Limb (tissue), 2 donors: ENCODE measurements around the gene WASF3.
A peak's percentile ranks its signal among the peaks of the same experiment; 100 is the strongest.

Source experiments
- DNase-seq, 2 donors: peaks; one replicate each; pipeline ENCODE4 v3.0.0-alpha.2; 2016; ENCODE audit errors: extremely low spot score in 2 of 2

WASF3 gene

GRCh38 chr13:26541678-26542568, 15.6 kb upstream of the WASF3 start:
- DNase-seq = no peak

GRCh38 chr13:26544707-26545106, 12.8 kb upstream of the WASF3 start:
- no peak for DNase-seq

GRCh38 chr13:26548205-26548765, 9.2 kb upstream of the WASF3 start:
- DNase-seq = no peak

GRCh38 chr13:26549713-26550112, 7.8 kb upstream of the WASF3 start:
- no peak for DNase-seq

- no peak for DNase-seq
Observed at GRCh38 chr13:26551255-26551860, 6.1 kb upstream of the WASF3 start.

- DNase-seq = no peak
Observed at GRCh38 chr13:26555413-26555812, 2.1 kb upstream of the WASF3 start.

GRCh38 chr13:26557051-26557392, 461 bp upstream of the WASF3 start:
- no peak for DNase-seq

GRCh38 chr13:26558074-26558805, 757 bp downstream of the WASF3 start:
- DNase-seq = peak in 1 of 2 donors; percentile 67

- no peak for DNase-seq
Observed at GRCh38 chr13:26558987-26559386, 1.5 kb downstream of the WASF3 start.

- no peak for DNase-seq
Observed at GRCh38 chr13:26560456-26560855, 3.0 kb downstream of the WASF3 start.

GRCh38 chr13:26561067-26561466, 3.6 kb downstream of the WASF3 start:
- DNase-seq = no peak

- no peak for DNase-seq
Observed at GRCh38 chr13:26561651-26562511, 4.4 kb downstream of the WASF3 start.

GRCh38 chr13:26562512-26562890, 5.0 kb downstream of the WASF3 start:
- no peak for DNase-seq

GRCh38 chr13:26563713-26564112, 6.2 kb downstream of the WASF3 start:
- DNase-seq = no peak

GRCh38 chr13:26568132-26568815, 10.8 kb downstream of the WASF3 start:
- DNase-seq = no peak

GRCh38 chr13:26571518-26571917, 14.0 kb downstream of the WASF3 start:
- no peak for DNase-seq

- no peak for DNase-seq
Observed at GRCh38 chr13:26575244-26575643, 17.8 kb downstream of the WASF3 start.

- no peak for DNase-seq
Observed at GRCh38 chr13:26579580-26579979, 22.1 kb downstream of the WASF3 start.

GRCh38 chr13:26583662-26584061, 26.2 kb downstream of the WASF3 start:
- no peak for DNase-seq

GRCh38 chr13:26584713-26585112, 27.2 kb downstream of the WASF3 start:
- no peak for DNase-seq

GRCh38 chr13:26585136-26585535, 27.7 kb downstream of the WASF3 start:
- no peak for DNase-seq
